ENCODE measurements around the gene TNFRSF17. TPM values are rescaled to one million over a fixed set of nuclear protein-coding genes. Genes with fewer than 3 reads are reported as not detected.

Gene TNFRSF17

GRCh38 chr16:12016291-12016947 lies 51.4 kb downstream of the TNFRSF17 start:
- H3K36me3 ChIP-seq (ENCODE audit: insufficient read depth, low read length), result no peaks in the 10 kb centered on the region
- H3K4me2 ChIP-seq (ENCODE audit: low read length), result no peak overlapping the region
- no peak overlapping the region for H3K9ac ChIP-seq (ENCODE audit: low read depth, low read length)
- H3K27me3 ChIP-seq (ENCODE audit: control insufficient read depth, insufficient read depth, low read length), result no peaks in the 10 kb centered on the region
- no peaks in the 10 kb centered on the region for H3K9me3 ChIP-seq (replicated peaks; ENCODE audit: low read length)
- no peak overlapping the region for H3K4me3 ChIP-seq (ENCODE audit: low read length)
- no peaks in the 10 kb centered on the region for H3K4me1 ChIP-seq (ENCODE audit: control insufficient read depth, insufficient read depth, low read length)

DNA sequence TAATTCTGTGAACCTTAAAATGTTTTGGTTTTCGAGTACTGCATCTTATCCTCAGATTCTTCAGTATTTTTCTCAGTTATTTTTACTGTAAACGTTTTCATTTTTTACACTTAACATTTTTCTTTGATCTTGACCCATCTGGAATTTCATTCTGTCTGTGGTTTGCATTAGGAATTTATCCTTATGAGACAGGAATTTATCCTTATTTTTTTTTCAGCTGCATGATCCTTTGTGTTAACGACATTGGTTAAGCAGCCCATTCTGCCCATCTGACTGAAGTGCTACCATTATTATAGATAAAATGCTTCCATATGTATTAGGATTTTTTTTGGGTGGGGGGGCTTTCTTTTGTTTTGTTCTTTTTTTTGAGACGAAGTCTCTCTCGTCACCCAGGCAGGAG lies 52.5 kb downstream of the TNFRSF17 start:
- Histone ChIP-seq H3K4me2 (ENCODE audit: low read length) (no peak overlapping the region), H3K4me3 (ENCODE audit: low read length) (no peak overlapping the region), H3K36me3 (ENCODE audit: insufficient read depth, low read length) (no peaks in the 10 kb centered on the region)

More for the DNA sequence above, 52.5 kb downstream of the TNFRSF17 start:
- Histone ChIP-seq H3K27me3 (ENCODE audit: control insufficient read depth, insufficient read depth, low read length) (no peaks in the 10 kb centered on the region), H3K9me3 (replicated peaks; ENCODE audit: low read length) (no peaks in the 10 kb centered on the region), H3K9ac (ENCODE audit: low read depth, low read length) (no peak overlapping the region), H3K4me1 (ENCODE audit: control insufficient read depth, insufficient read depth, low read length) (no peaks in the 10 kb centered on the region)

Small RNA genes within 50 kb of the gene (small RNA-seq; reads per million reads assigned to genes)
- gene AC007216.5 (not detected), gene UBL5P4 (not detected)
